ENCODE results near the gene DNAJA1.
"Not testable (repeated sequence)": the region's sequence is repeated elsewhere in the genome, so short reads cannot be mapped to it uniquely, and the experiment has no call there.

DNAJA1 gene

GRCh38 chr9:33024966-33025571, at the start of gene DNAJA1:
Gene DNAJA1, plus strand, starts transcription at chr9:33025273. Its CDS starts 1,212 bp downstream, at chr9:33026485.
- peak; percentile 93 for DNase-seq

DNA sequence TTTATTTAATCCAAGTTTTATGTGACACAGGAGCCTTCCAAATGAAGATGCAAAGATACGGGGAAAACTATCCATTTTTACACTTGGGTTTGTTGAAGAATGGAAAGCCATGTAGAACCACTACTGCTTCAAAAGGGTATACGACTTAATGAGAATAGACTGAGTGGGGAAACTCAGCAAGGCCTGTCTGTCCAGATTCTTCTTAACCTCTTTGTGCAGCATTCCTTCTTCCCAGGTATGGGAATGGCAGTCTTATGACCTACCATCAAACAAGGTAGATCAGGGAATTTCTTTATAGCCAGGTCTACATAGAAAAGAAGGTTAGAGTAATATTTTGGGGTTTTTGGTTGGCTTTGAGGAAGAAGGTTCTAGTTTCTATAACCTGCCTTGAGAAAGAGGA, 47.0 kb upstream of the DNAJA1 start:
- DNase-seq, result no peak

GRCh38 chr9:32986971-32987370, 38.1 kb upstream of the DNAJA1 start:
- DNase-seq, result no peak

GRCh38 chr9:32989660-32990059, 35.4 kb upstream of the DNAJA1 start:
- DNase-seq, result no peak

- no peak for DNase-seq
Measured at GRCh38 chr9:32991897-32992594, 33.0 kb upstream of the DNAJA1 start.

GRCh38 chr9:32992595-32993238, 32.4 kb upstream of the DNAJA1 start:
- no peak for DNase-seq

DNA sequence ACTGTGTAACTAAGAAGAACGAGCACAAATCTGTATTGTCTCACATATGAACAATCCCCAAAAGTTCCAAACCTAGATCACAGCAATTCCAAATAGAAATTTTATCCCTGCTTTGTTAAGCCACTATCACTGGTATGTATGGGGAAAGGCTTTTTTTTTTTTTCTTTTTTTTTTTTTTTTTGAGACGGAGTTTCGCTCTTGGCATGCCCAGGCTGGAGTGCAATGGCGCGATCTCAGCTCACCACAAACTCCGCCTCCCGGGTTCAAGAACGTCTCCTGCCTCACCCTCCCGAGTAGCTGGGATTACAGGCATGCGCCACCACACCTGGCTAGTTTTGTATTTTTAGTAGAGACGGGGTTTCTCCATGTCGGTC, 24.4 kb upstream of the DNAJA1 start:
- not testable (repeated sequence) for DNase-seq

DNA sequence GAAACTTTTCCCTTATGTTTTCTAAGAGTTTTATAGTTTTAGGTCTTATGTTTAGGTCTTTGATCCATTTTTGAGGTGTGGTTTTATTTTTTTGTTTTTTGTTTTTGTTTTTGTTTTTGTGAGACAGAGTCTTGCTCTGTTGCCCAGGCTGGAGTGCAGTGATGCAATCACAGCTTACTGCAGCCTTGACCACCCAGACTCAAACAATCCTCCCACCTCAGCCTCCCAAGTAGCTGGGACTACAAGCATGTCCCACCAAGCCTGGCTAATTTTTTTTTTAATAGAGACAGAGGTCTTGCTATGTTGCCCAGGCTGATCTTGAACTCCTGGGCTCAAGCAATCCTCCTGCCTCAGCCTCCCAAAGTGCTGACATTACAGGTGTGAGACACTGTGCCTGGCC, 19.7 kb upstream of the DNAJA1 start:
- not testable (repeated sequence) for DNase-seq

GRCh38 chr9:33007755-33008154, 17.3 kb upstream of the DNAJA1 start:
- DNase-seq, result no peak

- DNase-seq, result no peak
Measured at GRCh38 chr9:33011831-33012230, 13.2 kb upstream of the DNAJA1 start.

DNA sequence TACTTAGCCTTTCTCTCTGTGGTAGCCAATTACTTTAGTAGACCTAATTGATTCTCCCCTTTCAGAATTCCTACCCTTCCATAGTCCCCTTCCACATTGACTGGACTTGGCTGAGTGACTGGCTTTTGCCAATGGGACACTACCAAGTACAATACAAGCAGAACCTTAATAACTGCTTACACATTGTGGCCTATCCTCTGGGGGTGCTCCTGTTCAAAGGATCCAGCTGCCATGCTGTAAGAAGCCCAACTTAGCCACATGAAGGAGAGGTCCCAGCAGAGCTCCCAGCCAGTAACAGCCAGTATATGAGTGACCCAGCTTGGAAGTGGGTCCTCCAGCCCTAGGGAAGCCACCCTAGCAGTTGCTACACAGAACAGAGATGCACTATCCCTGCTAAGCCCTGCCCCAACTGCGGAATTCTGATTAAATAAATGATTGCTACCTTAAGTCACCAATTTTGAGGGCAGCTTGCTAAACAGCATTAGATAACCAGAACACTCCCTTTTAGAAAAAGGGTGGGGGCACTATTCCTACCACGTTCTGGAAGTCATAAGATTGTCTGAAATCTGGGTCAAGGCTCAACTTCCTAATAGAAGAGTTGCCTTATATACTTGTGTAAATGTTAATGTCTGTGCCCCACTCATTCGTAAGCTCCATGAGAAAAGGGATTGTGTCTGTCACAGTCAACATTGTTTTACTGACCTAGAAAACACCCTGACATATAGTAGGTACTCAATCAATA, 12.6 kb upstream of the DNAJA1 start:
- DNase-seq, result no peak

DNA sequence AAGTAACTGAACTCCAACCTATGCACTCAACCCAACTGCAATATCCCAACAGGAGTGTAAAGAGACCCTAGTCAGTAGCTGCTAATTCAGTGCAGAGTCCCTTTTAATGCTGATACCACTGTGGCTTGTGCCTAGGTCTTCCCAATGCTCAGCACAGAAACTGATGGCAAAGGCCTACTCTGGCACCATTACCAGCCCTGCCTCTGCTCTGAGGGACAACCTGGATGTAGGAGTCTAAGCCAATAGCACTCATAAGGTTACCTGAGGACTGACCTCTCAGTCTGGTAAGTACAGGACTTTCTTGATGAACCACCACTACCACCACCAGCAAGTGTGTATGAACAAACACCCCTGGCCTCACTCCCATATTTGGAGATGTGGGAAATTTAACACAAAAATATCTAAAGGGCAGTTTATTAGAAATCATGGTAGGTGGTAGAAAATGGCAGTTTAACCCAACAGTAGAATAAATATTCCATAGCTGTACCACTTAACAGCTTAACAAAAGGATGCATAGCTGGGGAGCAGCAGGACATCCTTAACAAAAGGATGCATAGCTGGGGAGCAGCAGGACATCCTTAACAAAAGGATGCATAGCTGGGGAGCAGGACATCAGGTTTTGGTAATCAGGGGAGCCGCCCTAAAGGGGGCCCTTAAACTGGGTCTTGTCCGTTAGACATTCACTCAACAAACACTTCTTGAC, 11.0 kb upstream of the DNAJA1 start:
- no peak for DNase-seq

- DNase-seq, result no peak
Measured at GRCh38 chr9:33014665-33015014, 10.4 kb upstream of the DNAJA1 start.

DNA sequence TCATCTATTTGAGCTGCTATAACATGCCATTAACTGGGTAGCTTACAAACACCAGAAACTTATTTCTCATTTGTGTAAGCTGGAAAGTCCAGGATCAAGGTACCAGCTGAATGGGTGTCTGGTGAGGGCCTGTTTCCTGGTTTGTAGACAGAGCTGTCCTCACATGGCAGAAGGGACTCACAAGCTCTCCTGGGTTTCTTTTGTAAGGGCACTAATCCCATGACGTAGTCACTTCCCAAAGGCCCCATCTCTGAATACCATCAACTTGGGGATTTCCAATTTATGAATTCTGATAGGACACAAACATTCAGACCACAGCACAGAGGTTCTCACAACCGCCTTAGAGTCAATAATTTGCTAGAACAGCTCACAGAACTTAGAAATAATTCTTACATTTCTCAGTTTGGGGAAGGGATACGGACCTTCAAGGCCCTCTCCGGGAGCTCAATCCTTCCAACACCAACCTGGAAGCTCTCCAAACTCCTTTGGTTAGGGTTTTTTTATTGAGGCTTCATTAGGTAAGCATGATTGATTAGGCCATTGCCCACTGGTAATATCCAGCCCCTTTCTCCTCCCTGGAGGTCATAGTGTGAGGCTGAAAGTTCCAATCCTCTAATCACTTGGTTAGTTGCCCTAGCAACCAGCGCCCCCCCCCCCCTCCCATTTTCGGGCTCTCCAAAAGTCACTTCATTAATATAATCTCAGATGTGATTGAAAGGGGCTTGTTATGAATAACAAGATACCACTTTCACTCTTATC, 7.6 kb upstream of the DNAJA1 start:
- no peak for DNase-seq

- no peak for DNase-seq
Measured at GRCh38 chr9:33019797-33020196, 5.3 kb upstream of the DNAJA1 start.

- DNase-seq, result no peak
Measured at GRCh38 chr9:33022303-33022702, 2.8 kb upstream of the DNAJA1 start.

DNA sequence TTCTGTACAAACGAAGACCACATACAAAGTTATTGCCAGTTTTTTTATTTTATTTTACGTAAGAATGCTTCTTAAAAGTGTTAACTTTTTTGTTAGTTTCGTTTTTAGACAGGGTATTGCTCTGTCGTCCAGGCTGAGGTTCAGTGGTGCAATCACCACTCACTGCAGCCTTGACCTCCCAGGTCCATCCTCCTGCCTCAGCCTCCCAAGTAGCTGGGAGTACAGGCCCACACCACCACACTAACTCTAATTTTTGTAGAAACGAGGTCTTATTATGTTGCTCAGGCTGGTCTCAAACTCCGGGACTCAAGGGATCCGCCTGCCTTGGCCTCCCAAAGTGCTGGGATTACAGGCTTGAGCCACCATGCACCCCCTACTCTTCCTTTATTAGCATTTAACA, 2.3 kb upstream of the DNAJA1 start:
- no peak for DNase-seq

- DNase-seq, result no peak
Measured at GRCh38 chr9:33023661-33024060, 1.4 kb upstream of the DNAJA1 start.

- DNase-seq, result no peak
Measured at GRCh38 chr9:33024126-33024965, 727 bp upstream of the DNAJA1 start.

- no peak for DNase-seq
Measured at GRCh38 chr9:33025572-33026342, 684 bp downstream of the DNAJA1 start.

All from KG1 (cell line).